ENCODE data around the gene RPS6KB2. TPM values are rescaled to one million over a fixed set of nuclear protein-coding genes. Genes with fewer than 3 reads are reported as not detected.

Gene RPS6KB2
- total RNA-seq, 2 experiments from 2014 or later: 54.8 to 57.4 TPM

- Mint-ChIP-seq H3K4me1 (ENCODE audit: low read depth) (peaks cover 76% of the 10 kb centered on the region), H3K9me3 (no peaks in the 10 kb centered on the region), H3K27me3 (no peaks in the 10 kb centered on the region), H3K27ac (no peak overlapping the region), H3K36me3 (ENCODE audit: low read depth) (peaks cover 23% of the 10 kb centered on the region), H3K4me3 (no peak overlapping the region)
- no peak for TF ChIP-seq CTCF (IDR thresholded peaks at IDR 0.05)
- DNase-seq: no peak
- intact Hi-C loops (cut with micrococcal nuclease): no loop called here
- ChIA-PET POLR2A (interaction anchor here (0.5 to 3.3 kb wide), 18 partner anchors 8 to 933 kb away, joined by 3 to 18 read pairs (median 5); partner anchors contain the start of genes PPP1CA, PTPRCAP, RPS6KB2 and TBC1D10C), CTCF (interaction anchor here (0.9 to 1.7 kb wide), 5 partner anchors 9 to 61 kb away, joined by 3 to 6 read pairs (median 4); partner anchors contain the start of genes PPP1CA, RAD9A and TBC1D10C)
- ATAC-seq: no peak
These were observed 15.7 kb upstream of the RPS6KB2 start for GRCh38 chr11:67412495-67413179.

- no peak for TF ChIP-seq CTCF (IDR thresholded peaks at IDR 0.05)
- no peak for DNase-seq
These were observed 14.9 kb upstream of the RPS6KB2 start for GRCh38 chr11:67413266-67413849.

GRCh38 chr11:67415501-67416304, 12.6 kb upstream of the RPS6KB2 start, which contains the start of gene CARNS1:
CARNS1 (plus strand) TSS chr11:67415678; CDS start chr11:67416200, 522 bp downstream.
- peak within 1 kb of the TSS; percentile 71 for H3K4me3 Mint-ChIP-seq
- no peak for DNase-seq
- CTCF ChIA-PET: interaction anchor here (1.4 to 2.0 kb wide), 2 partner anchors 13 to 75 kb away, joined by 3 to 6 read pairs; partner anchors contain the start of gene PPP1CA
- TF ChIP-seq CTCF (IDR thresholded peaks at IDR 0.05): no peak
- H3K27me3 Mint-ChIP-seq: no peaks in the 10 kb centered on the region
- peaks cover under 1% of the 10 kb centered on the region for H3K36me3 Mint-ChIP-seq (ENCODE audit: low read depth)
- no peaks in the 10 kb centered on the region for H3K9me3 Mint-ChIP-seq
- intact Hi-C loops (cut with micrococcal nuclease): no loop called here
- POLR2A ChIA-PET: interaction anchor here (1.1 to 10.0 kb wide), 6 partner anchors 8 to 24 kb away, joined by 3 to 178 read pairs (median 44); partner anchors contain the start of genes PPP1CA, PTPRCAP, RAD9A and TBC1D10C
- peak within 1 kb of the TSS; percentile 85 for H3K27ac Mint-ChIP-seq
- peaks cover 71% of the 10 kb centered on the region for H3K4me1 Mint-ChIP-seq (ENCODE audit: low read depth)
- ATAC-seq: no peak

More at GRCh38 chr11:67413266-67413849, 14.9 kb upstream of the RPS6KB2 start:
- no peak for ATAC-seq
- no peaks in the 10 kb centered on the region for H3K27me3 Mint-ChIP-seq
- ChIA-PET POLR2A (interaction anchor here (0.7 to 3.3 kb wide), 14 partner anchors 10 to 126 kb away, joined by 3 to 17 read pairs (median 5); partner anchors contain the start of genes AIP, PPP1CA, PTPRCAP and RPS6KB2), CTCF (interaction anchor here (0.9 to 1.7 kb wide), 6 partner anchors 9 to 93 kb away, joined by 3 to 6 read pairs (median 3); partner anchors contain the start of genes PPP1CA and TBC1D10C)
- no peak overlapping the region for H3K4me3 Mint-ChIP-seq
- H3K36me3 Mint-ChIP-seq (ENCODE audit: low read depth): peaks cover 16% of the 10 kb centered on the region
- H3K27ac Mint-ChIP-seq: peak overlapping the region; percentile 6
- no peaks in the 10 kb centered on the region for H3K9me3 Mint-ChIP-seq
- peaks cover 76% of the 10 kb centered on the region for H3K4me1 Mint-ChIP-seq (ENCODE audit: low read depth)
- intact Hi-C loops (cut with micrococcal nuclease): no loop called here

- no peaks in the 10 kb centered on the region for H3K27me3 Mint-ChIP-seq
- H3K9me3 Mint-ChIP-seq: no peaks in the 10 kb centered on the region
- ChIA-PET CTCF (interaction anchor here (1.4 to 2.0 kb wide), 2 partner anchors 14 to 74 kb away, joined by 3 to 6 read pairs; partner anchors contain the start of gene PPP1CA), POLR2A (interaction anchor here (0.7 to 10.0 kb wide), 8 partner anchors 9 to 89 kb away, joined by 3 to 178 read pairs (median 25); partner anchors contain the start of genes AIP, PPP1CA, PTPRCAP and RAD9A)
- ATAC-seq: peak; percentile 15
- DNase-seq: peak; percentile 81
- H3K27ac Mint-ChIP-seq: peak overlapping the region; percentile 85
- H3K36me3 Mint-ChIP-seq (ENCODE audit: low read depth): no peaks in the 10 kb centered on the region
- peak overlapping the region; percentile 71 for H3K4me3 Mint-ChIP-seq
- peaks cover 65% of the 10 kb centered on the region for H3K4me1 Mint-ChIP-seq (ENCODE audit: low read depth)
- no peak for TF ChIP-seq CTCF (IDR thresholded peaks at IDR 0.05)
- intact Hi-C loops (cut with micrococcal nuclease): no loop called here
These were observed 11.6 kb upstream of the RPS6KB2 start for GRCh38 chr11:67416416-67417335.

Data from activated CD8-positive, alpha-beta T cell treated with anti-CD3 and anti-CD28 coated beads for 36 hours (primary cell).